Stimulated activated CD4-positive, alpha-beta T cell treated with anti-CD3 and anti-CD28 coated beads, Interleukin-1b, Interleukin-23, amount 100 ng/mL, for 48 hours (primary cell): Measurements from ENCODE around the gene CPZ.
A peak's percentile ranks its signal among the peaks of the same experiment; 100 is the strongest.

Experiments used
- DNase-seq: peaks from one replicate; pipeline ENCODE4 v3.0.0-alpha.2; 2020

The CPZ gene

DNA sequence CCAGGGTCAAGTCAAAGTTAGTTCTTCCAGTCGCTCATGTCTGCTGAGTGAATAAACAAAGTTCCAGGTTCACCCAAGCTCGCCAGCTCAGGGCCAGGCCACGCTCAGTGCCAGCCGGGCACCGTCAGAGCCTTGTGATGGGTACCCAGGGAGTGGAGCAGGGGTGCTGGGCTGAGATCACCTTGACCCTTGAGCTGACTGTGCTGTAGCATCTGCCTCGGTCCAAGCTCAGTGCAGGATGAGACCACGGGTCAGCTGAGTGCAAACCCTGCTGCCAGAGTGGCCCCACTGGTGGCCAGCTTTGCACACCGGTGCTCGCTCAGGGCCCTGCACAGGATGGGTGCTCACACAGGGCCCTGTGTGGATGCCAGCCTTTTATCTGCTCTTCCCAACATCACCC, 4.3 kb downstream of the CPZ start:
- no peak for DNase-seq

DNA sequence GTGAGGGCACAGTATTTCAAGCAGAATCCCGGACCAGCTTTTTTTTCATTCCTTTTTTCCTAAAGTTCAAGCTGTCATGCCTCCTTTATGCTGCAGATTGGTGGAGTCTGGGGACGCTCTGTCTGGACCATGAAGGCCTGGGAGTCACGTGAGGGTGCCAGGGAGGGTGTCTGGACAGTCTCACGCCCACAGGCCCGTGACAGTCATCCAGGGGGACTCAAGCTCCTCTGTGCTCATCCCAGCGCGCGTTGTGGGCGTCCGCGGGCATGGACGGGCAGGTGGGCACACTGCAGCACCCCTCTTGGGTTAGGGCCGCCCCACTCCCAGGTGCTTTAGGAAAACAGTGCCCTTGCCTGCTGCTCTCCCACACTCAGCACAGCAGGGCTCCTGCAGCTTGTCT, 4.8 kb downstream of the CPZ start:
- no peak for DNase-seq

DNA sequence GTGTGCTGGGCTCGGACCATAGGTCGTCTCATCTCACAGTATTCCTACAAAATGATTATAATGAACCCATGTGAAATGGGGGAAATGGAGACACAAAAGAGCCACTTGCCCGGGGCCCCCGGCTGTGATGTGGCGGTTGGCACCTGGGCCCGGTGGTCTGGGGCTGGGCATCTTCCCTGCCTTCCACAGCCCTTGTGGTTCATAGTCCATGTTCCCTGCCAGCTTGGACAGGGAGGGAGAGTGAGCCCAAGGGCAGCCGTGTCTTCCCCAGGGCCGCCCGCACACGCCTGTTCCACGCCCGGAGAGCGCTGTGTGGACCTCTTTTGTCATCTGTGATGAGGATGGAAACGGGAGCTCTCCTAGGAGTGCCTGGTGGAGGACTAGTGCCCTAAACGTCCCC, 5.2 kb downstream of the CPZ start:
- no peak for DNase-seq

DNA sequence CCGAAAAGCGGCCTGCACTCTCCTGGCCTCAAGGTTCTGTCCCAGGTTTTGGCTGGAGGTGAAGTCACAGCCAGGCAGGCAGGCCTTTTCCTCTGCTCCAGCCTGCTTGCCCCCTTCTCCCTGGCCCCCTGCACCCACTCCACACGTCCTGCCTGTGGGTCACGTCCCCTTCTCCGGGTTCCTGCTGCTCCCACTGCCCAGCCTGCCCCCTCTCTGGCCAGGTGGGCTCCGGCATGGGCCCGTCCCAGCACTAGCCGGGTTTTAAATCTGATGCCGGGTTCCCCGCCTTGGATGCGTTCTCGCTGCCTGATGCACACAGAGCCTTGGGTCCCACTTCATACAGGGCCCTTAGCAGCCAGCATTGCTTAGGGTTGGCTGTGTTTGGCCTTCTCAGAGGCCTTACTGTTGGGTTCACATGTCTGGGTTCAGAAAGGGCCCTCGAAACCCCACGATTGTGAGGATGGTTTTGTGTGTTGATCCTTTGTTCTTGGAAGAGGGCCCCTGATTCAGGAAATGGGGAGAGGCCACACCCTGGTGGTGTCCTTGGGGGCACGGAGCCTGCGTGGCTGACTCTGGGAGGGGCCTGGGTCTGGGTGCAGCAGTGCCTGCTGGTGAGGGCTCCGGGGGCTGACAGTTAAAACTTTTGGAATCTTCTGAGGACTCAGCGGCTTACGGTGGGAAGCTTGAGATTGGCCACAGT, 6.0 kb downstream of the CPZ start:
- DNase-seq = no peak

DNA sequence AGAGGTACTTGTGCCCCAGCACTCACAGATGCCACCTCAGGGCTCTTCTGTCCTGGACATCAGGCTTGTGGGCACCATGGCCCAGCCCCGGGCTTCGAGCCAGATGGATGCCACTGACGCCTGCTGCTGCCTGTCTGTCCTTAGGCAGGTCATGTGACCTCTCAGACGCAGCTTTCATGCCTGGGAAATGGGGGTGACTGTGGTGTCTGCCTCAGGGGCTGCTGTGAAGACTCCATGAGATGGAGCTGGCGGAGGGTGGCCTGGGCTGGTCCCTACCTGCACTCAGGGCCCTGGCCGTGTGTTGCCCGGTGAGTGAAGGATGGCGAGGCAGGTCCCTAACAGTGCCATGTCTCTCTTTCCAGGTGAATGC, 6.5 kb downstream of the CPZ start:
- DNase-seq = no peak

DNA sequence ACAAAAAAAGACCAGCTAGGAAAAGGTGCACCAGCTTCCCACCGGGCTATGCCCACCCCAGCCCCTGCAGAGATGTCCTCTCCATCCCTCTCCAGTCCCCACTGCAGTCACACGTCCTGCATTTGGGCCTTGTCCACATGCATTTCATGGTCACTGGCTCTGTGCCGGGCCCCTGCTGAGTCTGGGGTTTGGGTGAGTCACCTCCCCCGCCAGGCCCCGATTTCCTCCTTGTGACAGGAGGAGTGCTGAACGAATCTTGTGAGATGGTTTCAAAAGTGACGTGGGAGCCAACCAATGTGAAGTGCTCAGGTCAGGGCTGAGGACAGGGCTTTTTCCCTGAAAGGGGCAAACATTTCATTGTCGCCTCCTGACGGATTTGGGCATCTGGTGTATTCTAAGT, 7.1 kb downstream of the CPZ start:
- no peak for DNase-seq

DNA sequence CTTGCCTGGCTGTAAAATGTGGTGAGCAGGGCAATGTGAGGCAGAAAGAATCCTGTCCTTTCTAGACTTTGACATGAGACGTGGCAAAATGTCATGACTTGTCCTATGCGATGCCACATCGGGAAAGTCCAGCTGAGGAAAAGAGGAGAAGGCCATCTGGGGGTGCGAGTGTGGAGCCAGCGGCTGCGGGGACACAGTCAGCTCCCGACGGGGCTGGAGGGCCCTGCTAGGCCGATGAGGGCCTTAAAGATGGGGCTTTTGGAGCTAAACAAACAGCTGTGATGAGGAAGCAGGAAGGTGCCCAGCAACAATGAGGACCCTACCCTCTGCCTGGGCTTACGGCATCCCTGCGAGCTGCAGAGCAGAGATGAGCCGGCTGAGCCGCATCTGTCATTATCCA, 7.7 kb downstream of the CPZ start:
- no peak for DNase-seq

DNA sequence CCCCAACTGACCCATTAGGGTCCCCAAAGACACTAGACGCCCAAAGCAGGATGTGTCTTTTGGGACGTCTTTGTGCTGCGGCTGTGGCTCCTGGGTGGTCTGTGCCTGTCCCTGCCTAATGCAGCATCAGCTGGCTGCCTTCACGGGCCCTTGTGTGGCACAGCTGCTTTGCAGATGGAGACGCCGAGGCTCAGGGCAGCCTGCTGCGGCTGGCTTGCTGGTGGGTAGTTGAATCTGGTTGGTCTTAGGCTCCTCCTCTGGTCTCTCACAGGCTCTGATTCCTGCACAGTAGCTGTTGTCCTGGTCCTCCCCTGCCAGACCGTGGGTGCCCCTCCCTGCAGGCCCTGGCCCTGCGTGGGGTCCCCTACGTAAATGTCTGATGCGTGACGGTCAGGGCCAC, 8.1 kb downstream of the CPZ start:
- DNase-seq = no peak

DNA sequence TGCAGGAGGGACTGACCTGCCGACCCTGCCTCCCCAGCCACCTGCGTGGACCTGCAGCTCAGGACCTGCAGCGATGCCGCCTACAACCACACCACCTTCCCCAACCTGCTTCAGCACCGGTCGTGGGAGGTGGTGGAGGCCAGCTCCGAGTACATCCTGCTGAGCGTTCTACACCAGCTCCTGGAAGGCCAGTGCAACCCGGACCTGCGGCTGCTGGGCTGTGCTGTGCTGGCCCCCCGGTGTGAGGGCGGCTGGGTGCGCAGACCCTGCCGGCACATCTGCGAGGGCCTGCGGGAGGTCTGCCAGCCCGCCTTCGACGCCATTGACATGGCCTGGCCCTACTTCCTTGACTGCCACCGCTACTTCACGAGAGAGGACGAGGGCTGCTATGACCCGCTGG, 8.5 kb downstream of the CPZ start:
- DNase-seq = no peak

DNA sequence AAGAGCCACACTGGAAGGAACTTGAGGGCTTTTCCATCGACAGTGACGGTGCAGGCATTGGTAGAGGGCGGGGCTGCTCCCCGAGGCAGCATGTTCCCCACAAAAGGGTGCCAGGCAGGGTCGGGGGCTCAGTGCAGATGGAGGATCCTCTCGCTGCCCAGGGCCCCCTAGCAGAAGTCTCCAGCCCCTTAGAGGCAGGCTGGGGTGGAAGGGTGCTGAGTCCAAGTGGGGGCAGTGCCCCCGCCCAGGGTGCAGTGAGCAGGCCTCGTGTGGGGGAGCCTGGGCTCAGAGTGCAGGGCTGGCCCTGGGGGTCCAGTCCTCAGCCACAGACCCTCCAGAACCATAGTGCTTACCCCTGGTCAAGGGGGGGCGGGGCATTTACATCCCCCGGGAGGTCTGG, 9.0 kb downstream of the CPZ start:
- no peak for DNase-seq

DNA sequence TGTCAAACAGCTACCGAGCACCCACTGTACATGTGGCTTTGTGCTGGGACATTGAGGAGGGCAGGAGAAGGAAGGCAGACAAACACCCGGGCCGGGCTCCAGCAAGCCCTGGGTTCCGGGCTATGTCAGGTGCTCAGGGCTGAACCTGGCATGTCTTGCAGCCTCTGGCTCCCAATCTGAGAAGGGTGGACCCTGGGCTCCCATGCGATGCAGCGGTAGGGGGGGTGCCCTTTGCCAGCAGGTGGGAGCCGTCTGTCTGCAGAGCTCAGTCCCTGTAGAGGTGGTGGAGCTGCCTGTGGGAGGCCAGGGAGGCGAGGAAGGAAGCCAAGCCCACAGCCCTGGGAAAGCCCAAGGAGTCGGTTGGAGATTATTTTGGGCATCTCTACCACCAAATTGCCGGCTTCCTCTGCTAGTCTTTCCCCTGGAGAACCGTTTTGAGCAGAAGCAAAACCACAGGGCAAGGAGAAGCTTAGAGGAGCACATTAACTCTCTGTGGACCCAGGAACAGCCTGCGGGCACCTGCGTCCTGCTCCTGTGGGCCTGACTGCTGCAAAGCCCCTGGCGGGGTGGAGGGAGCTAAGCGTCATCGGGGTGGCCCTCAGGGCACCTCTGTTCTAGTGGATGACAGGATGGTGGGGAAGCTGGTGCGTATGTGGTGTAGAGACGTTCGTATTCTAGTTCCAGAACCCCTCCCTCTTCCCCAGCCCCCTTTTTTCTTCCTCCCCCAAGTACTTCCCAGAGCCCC, 10.3 kb downstream of the CPZ start:
- DNase-seq = no peak

DNA sequence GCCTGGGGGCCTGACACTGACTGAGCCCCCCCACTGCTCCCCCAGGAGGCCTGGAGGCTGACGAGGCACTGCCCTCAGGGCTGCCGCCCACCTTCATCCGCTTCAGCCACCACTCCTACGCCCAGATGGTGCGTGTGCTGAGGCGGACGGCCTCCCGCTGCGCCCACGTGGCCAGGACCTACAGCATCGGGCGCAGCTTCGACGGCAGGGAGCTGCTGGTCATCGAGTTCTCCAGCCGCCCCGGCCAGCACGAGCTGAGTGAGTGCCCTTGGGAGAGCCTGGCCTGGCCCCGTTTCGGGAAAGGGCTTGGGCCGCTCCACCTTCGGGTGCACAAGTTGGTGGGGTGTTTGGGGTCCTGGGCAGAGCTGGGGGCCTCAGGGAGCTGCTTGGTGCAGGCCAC, 11.4 kb downstream of the CPZ start:
- DNase-seq = no peak

DNA sequence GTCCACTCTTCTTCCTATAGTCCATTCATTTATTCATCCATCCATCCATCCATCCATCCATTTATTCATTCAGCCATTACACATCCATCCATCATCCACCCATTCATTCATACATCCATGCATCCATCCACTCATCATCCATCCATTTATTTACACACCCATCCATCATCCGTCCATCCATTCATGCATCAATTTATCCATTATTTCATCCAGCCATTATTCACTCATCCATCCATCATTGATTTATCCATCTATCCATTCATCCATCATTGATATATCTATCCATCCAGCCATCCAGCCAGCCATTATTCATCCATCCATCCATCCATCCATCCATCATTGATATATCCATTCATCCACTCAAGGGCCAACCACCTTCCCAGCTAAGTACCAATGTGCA, 12.7 kb downstream of the CPZ start:
- DNase-seq = no peak

DNA sequence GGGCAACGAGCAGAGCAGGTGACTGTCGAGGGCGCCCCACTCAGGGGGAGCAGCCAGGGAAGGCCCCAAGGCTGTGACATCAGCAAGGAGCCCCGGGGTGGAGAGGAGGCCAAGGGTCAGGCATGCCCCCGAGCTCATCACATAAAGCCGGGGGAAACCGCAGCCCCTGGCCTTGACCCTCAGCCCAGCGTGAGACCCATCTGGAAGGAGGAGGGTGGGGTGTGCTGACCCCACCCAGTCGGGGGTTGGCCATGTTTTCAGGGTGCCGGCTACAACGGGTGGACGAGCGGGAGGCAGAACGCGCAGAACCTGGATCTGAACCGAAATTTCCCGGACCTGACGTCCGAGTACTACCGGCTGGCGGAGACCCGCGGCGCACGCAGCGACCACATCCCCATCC, 13.9 kb downstream of the CPZ start:
- DNase-seq = no peak

DNA sequence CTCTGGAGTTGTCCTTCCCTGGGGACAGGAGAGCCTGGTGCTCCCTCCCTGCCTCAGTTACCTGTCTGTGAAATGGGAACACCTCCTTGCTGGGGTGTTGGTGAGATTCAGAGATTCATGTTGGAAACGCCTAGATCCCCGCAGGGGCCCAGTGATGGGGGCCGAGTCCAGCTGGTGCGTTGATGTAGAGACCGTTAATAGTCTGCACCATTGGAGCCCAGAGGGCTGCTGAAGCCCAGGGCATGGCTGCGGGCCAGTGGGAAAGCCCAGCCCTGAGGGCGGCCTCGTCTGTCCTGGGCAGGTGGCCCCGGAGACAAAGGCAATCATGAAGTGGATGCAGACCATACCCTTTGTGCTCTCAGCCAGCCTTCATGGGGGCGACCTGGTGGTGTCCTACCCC, 14.4 kb downstream of the CPZ start:
- no peak for DNase-seq

DNA sequence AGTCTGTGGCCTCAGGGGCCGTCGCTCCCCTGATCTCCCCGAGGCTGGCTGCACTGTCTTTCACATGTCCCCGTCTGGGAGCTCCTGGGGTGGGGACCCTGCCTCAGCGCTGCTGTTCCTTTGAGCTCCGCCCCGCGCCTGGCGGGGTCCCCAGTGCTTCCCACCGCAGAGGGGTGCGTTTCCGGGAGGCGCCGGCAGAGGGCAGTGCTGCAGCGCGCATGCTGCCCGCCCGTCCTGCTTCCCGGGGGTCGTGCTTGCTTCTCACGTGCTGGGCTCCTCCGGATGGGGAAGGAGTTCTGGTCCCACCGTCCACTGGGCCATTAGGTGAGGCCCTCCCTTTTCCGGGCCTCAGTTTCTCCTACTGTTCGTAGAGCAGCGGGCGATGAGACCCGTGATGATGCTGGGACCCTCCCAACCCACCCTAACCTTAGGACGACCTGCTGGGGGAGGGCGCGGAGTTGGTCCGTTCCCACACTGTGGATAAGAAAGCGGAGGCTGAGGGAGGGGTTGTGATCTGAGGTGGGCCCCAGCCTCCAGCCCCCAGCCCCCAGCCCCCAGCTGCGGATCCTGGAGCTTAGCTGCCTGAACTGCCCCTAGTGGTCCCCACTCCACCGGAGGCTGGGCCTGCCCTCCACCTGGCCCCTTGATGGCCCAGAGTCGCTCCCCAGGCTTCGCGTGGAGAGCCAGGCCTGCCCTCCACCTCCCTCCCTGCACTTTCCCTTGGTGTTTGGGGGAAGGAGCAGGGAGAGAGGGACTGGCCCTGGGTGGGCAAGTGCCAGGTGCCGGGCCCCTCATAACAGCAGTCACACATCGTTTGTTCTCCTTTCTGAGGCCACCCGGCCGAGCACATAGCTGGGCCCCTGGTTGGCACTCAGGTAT, 15.3 kb downstream of the CPZ start:
- DNase-seq = peak; percentile 30

DNA sequence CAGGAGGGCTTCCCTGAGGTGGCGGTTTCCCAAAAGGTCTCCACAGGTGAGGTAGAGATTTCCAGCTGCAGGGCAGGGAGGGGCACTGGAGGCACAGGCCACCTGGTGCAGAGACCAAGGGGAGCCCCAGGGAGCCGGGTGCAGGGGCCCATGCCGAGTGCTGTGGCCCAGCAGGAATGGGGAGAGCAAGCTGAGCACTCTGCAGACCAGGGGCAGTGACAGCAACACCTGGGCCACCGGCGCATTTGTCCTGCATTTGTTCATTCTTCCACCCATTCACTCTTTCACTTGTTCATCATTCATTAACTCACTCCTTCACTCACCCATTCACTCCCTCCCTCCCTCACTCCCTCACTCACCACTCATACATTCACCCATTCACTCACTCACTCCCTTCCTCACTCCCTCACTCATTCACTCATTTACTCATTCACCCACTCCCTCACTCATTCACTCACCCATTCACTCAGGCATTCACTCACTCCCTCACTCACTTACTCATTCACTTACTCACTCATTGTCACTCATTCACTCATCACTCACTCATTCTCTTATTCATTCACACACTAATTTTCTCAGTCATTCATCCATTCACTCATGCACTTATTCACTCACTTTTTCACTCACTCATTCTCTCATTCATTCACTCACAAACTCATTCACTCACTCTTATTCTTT, 16.3 kb downstream of the CPZ start:
- no peak for DNase-seq

DNA sequence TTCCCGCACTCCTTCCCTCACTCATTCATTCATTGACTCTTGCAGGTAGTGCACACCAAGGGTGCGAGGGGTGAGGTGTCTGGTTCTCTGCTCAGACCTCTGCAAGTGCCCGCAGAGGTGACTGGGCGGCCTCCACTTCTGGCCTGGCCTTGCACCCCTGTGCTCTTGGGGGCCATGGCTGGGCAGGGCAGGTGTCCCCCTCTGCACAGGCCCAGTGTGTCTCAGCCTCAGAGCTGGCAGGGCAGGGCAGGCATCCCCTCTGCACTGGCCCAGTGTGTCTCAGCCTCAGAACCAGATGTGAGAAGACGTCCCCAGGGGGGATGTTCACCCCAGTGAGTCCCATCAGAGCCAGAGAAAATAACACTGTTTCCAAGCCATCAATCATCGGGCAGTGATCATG, 16.8 kb downstream of the CPZ start:
- DNase-seq = no peak

DNA sequence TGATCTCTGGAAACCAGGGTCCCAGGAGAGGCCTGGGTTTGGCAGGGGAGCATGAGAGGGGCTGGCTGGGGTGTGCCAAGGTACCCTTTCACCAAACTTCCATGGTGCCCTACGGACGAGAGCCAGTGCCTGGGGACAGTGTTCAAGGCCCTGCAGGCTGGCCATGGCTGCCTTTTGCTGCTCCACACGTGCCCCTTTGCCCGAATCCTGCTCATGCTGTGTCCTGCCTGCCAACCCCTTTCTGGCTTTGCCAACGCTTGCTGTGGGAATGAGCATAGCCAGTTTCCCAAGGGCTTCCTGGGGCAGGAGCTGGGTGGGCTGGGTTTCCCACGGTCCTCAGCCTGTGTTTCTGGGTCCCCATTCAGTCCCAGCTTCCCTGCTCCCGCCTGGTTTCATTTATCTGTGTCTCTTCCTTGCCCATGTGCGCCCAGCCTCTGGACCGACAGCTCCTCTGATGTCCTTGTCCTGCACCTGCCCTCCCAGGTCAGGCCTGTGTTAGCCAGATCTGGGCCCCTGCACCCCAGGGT, 17.3 kb downstream of the CPZ start:
- DNase-seq = no peak

DNA sequence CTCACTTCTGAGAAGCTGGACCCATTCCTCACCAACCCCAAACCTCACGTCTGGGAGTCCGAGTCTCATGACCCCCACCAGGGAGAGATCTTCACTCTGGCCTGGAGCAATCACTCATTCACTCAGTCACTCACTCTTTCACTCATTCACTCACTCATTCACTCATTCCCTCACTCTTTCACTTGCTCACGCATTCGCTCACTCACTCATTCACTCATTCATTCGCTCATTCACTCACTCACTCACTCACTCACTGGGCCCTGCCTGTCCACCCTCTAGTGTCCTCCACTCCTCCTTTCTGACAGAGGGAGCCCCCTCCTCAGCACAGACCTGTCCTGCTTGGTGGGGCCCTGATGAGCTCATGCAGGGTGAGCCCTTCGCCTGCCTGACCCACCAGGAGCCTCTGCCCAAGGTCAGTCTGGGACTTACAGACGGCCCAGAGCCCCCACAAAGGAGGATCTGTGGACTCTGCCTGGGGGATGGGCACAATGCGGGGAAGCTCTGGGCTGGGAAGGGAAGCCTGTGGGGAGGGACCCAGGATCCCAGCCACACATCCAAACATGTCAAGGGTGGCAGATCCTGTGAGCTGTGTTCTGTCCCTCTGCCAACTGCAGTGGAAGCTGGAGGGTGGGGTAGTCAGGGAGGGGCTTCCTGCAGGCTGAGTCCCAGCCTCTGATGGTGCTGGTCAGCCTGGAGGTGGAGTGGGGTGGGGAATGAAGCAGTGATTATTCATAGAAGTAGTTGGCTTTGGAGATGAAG, 18.5 kb downstream of the CPZ start:
- no peak for DNase-seq

DNA sequence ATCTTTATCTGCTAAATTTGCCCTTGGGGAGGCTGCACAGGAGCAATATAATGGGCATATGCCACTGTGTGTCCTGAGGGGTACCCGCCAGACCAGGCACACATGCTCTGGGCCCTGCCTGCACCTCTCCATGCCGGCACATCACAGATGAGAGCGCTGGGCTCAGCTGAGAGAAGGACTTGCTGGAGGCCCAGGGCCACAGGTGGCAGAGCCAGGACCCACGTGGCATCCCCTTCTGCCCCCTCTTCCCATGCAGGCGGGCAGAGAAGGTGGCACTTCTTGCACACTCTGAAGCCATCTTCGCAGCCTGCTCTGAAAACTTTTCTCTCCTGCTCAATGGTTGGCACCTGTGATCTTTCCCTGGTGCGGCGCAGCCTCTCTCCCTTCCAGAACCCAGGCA, 20.1 kb downstream of the CPZ start:
- no peak for DNase-seq
